SKM-1 (cell line): ENCODE measurements around the gene SLC38A1.
"Not testable (repeated sequence)": the region's sequence is repeated elsewhere in the genome, so short reads cannot be mapped to it uniquely, and the experiment has no call there.

Experiments
- DNase-seq: peaks from one replicate; lab custom pipeline; 2025; ENCODE audit not compliant: unreplicated experiment; lab: John Stamatoyannopoulos, UW

SLC38A1 gene

DNA sequence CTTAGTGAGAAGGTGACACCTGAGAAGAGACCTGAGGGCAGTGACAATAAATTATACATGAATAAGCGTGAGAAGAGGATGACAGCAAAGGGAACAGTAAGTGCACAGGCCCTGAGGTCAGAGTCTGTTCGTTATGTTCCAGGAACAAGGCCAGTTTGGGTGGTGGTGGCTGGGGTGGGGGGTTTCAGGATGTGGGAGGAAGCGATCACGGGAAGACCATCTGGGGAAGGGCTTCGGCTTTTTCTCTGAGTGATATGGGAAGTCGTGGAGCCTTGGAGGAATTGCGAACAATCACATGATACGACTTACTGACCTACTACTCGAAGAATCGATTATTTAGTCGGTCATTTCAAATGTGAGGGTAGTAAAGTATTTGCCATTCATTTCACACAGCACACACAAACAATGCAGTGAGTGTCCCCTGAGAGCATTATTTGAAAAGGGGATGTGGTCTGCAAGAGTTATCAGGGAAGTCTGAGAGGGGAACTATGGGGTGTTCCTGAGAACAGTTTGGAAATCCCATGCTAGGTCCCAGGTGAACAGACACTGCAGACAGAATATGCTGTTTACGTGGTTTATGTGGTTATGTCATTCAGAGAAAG lies 94.7 kb downstream of the SLC38A1 start:
- DNase-seq, result no peak

DNA sequence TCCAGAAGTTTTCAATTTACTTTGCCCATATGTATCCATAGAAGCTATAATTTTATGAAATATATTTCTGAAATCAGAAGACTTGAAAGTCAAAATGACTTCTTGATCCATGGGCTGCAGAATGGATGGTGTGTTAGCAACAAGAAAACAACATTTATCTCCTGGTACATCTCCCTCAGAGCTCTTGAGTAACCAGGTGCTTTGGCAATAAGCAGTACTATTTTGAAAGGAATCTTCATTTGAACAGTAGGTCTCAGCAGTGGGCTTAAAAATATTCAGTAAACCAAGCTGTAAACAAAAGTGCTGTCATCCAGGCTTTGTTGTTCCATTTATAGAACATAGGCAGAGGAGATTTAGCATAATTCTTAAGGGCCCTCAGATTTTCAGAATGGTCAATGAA lies 100.4 kb downstream of the SLC38A1 start:
- no peak for DNase-seq

GRCh38 chr12:46167412-46167811 lies 101.4 kb downstream of the SLC38A1 start:
- no peak for DNase-seq

- DNase-seq, result no peak
These were observed 103.7 kb downstream of the SLC38A1 start for GRCh38 chr12:46165191-46165590.

DNA sequence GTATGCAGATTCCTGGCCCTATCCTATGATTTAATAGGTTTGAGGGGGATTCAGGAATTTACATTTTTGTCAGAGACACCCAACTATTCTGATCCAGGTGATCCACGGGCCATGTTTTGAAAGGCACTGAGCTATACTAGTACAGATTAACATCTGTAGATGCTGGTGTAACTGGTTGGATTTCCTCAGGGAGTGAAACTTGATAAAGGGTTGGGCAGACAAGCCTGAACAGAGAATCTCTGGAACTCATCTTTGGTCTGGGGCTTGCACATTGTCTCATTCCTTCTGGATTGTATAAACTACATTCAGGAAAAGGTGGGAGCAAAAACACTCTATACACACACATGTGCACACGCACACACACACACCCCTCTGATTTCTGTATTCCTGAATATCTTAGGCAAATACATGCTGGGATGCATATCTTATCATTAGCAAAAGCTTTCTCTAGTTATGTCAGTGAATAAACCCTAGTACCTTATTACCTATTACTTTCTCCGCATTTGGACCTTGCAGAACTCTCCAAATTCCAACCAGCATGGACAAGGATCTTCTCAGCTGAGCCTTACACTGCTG lies 104.6 kb downstream of the SLC38A1 start:
- no peak for DNase-seq

- not testable (repeated sequence) for DNase-seq
These were observed 106.2 kb downstream of the SLC38A1 start for GRCh38 chr12:46162549-46163076.

DNA sequence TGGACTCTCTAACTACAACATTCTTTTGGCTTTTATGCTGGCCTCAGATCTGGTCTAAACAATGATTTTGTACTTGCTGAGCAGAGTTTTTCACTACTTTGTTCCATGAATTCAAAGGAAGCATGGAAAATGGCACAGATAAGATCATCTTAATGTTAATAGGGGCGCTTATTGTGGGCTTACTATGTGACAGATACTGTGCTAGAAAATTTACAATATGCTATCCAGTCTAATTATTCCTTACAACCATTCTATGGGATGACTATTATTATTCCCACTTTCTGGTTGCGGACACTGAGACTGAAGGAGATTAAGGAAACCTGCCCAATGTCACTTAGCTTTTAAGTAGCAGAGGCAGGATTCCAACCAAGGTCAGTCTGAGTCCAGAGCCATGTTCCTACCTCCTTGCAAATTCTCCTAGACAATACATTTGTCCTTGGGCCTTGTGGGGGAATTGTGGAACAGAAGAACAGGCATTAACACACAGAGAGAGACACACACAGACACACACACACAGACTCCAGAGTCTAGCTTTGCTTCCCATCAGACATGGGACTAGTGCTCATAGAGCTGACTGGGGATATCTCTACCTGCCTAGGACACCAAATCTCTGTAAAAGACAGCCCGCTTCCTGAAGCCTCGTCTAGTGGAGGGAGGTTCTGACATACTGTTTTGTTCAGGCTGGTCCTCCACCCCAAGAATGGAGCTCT lies 107.7 kb downstream of the SLC38A1 start:
- DNase-seq, result no peak

DNA sequence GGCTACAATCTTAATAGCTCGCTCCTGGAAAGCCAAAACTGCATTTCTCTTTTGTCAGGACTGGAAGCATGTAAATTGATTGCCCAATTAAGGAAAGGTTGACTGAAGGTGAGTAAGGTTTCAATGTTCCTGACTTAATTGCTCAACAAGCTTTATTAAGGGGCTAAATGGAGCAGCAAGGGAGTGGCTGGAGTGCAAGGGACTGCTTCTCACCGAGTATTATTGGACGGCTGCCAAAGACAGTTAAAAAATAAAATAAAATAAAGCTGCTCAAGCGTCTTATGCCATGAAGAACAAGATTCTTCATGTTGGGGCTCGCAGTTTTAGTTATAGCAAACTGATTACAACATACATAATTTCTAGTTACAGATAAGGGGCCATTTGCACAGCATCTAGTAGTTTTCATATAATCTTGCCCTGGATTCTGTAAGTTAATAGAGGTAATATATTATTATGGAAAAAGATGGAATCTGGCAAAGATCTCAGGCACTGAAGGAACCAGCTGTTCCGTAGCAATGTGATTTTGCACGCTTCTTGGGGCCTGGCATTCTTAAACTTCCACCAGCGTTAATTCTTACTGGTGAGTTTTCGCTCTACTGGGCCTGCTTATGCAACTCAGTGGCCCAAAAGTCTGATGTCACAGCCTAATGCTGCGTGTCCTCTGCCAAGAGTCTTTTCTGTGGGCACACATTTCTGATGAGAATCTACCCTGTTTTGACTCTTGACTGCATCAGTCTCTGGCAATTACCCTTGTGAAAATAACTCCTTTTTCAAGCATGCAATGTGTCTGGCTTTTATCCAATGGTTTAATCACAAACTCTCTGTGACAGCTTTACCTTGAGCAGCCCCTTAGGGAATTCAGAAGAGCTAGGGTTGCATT lies 108.5 kb downstream of the SLC38A1 start:
- DNase-seq, result no peak

DNA sequence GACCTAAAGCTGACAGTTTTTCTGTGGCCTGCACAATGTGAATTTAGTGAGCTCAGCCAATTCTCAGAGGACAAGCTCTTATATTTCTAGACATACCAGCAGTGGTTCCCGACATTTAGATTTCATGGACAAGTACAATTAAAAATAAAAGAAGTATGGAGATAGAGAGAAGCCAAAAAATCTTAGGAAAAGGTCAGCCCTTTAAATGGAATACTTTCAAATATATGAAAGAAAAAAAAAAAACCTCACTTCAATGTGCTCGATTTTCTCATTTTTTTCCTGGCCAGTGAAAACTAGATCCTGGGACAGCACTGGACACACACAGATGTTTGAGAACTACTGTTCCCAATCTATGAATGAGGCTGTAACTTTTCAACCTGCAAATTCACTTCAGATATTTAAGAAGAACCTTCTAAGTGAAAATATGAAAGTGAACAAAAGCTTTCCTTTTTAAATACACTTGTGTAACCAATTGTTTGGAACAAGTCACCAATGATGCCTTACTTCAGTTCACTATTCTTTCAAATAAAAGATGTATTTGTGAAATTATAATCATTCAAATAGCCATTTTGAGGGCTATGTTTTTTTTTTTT lies 109.4 kb downstream of the SLC38A1 start:
- DNase-seq, result no peak

DNA sequence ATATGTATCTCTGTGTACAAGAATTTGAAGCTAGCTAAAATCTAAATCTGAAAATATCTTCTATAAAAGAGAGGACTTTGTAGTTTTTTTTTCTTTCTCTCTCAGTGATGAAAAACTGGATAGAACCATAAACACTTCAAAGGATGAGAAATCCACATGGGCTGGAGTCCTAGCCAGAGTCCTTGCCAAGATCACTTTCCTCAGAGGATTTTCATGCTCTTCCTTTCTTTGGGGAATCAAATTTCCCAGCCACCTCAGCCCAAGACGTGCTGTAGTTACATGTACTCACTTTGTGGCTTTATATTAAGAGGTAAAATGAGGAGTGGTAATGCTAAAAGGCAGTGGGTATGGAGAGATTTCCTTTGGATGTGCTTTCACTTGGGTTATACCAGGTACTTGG lies 110.3 kb downstream of the SLC38A1 start:
- no peak for DNase-seq

DNA sequence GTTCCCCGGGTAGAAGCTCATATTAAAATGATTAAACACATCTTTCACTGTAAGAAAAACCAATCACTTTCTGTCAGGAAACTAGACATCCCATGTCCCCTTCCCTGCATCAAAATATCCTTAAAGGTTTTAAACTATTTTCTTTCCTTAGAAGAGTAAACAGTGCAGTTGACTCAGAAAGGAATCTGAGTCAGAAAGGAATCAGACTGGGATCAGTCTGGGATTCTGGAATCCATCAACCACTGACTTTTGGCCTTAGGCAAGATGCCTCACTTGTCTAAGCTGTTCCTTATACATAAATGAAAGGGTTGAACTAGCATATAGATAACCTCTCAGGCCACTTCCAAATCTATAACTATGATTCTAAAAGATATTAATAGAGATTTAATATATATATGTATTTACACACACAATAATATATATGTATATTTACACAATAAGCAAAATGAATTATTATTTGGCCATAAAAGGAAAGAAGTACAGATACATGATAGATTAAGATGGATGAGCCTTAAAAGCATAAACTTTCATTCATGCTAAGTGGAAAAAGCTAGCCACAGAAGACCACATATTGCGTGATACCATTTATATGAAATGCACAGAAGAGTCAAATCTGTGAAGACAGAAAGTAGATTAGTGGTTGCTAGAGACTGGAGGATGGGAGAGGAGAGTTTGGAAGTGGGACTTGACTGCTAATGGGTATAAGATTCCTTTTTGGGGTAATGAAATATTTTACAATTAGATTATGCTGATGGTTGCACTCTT lies 114.4 kb downstream of the SLC38A1 start:
- DNase-seq, result no peak

GRCh38 chr12:46153268-46153872 lies 115.5 kb downstream of the SLC38A1 start:
- no peak for DNase-seq

DNA sequence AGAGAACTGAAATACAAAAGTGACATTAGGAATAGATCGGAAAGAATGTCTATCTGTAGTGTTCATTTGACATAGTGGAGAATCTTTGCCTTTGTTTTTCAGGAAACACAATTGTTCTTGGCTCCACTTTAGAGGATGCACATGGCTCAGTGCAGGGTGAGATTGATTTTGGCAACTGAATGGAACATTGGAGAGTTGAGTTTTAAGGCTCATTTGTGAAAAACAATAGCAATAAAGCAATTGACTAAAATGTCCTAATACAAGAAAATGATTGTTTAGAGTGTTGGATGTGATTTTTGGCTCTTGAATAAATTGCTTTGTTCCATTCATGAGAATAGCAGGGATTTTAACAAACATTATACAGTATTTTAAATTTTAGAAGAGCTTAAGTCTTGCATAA lies 116.4 kb downstream of the SLC38A1 start:
- no peak for DNase-seq

DNA sequence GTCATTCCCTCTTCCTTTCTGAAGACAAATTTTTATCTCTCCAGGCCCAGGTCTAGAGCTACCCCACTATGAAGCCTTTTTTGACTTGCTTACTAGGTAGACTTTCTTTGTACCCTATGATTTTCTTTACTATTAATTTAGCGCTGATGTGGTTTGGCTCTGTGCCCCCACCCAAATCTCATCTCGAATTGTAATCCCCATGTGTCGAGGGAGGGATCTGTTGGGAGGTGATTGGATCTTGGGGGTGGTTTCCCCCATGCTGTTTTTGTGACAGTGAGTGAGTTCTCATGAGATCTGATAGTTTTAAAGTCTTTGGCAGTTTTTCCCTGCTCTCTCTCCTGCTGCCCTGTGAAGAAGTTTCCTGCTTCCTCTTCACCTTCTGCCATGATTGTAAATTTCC lies 118.1 kb downstream of the SLC38A1 start:
- DNase-seq, result no peak

- DNase-seq, result no peak
These were observed 118.9 kb downstream of the SLC38A1 start for GRCh38 chr12:46149905-46150304.

DNA sequence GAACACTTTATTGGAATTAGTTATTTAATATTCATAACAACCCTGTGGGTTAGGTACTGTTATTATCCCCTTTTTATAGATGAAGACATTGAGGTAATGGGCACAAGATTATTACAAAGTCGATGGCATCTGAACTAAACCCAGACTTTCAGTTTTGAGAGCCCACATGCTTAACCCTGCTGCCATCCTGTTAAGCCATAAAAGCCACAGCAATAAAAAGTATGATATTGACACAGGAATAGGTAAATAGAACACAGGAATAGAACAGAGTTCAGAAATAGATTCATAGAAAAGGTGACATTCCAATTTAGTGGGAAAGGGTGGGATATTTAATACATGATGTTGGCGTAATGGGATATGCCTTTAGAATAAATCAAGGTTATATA lies 119.8 kb downstream of the SLC38A1 start:
- no peak for DNase-seq

- DNase-seq, result no peak
These were observed 120.3 kb downstream of the SLC38A1 start for GRCh38 chr12:46148327-46149078.

DNA sequence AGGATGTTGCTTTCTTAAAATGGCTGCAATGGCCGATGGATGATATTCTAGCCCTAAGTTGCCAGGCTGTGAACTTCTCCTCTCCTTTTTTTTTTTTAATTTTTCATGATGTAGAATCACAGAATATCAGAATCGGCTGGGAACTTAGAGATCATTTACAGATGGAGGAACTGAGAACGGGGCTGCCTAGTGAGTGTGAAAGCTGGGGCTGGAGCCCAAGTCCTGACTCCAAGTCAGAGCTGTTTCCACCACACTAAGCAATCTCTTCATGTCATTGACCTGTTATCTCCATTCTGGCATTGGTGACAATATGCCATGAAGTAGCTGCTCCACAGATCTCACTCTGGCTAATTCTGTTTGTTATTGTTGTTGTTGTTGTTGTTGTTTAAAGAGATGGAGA lies 121.7 kb downstream of the SLC38A1 start:
- DNase-seq, result no peak

DNA sequence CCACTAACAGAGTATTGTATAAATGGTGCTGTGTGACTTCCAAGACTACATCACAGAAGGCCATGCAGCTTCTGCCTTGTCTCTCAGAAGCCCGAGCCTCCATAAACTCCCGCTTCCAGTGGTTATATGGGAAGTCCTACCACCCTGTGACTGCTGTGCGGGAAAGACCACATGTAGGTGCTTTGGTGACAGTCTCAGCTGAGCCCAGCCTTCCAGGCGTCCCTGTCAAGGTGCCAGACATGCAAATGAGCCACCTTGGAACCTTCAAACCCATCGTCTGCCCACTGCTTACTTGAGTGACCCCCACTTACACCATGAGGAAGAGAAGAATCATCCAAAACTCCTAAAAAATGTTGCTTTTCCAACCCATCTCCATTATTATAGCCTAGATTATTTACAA lies 123.0 kb downstream of the SLC38A1 start:
- no peak for DNase-seq
